Sigmoid colon (tissue), 7 donors: ENCODE results near the gene OR52I1. TPM values are rescaled to one million over a fixed set of nuclear protein-coding genes. Genes with fewer than 3 reads are reported as not detected.
A peak's percentile ranks its signal among the peaks of the same experiment; 100 is the strongest.

Source experiments
- DNase-seq: peaks from one replicate; pipeline ENCODE4 v3.0.0-alpha.2; 2019
- H3K27ac ChIP-seq, 4 donors: fragments of 200-600 bp; sonication (generic); one replicate each; pipeline ENCODE4 v1.5.1; 2016 to 2019; ENCODE audit warnings: mild to moderate bottlenecking in 1 of 4
- H3K27me3 ChIP-seq, 3 donors: fragments of 200-600 bp; sonication (generic); one replicate each; pipeline ENCODE4 v1.5.1; 2019; ENCODE audit warnings: mild to moderate bottlenecking in 1 of 3
- H3K36me3 ChIP-seq, 4 donors: fragments of 200-600 bp; sonication (generic); one replicate each; pipeline ENCODE4 v1.5.1; 2016 to 2019
- H3K4me1 ChIP-seq, 4 donors: fragments of 200-600 bp; sonication (generic); one replicate each; pipeline ENCODE4 v1.5.1; 2017 to 2019
- H3K4me3 ChIP-seq, 4 donors: fragments of 200-600 bp; sonication (generic); one replicate each; pipeline ENCODE4 v1.5.1; 2017 to 2019; ENCODE audit warnings: mild to moderate bottlenecking in 2 of 4, moderate library complexity in 1 of 4
- H3K9me3 ChIP-seq, 4 donors: fragments of 200-600 bp in 3 of 4; sonication (generic) in 3 of 4; one replicate each; pipeline versions ENCODE4 v1.5.1 to v1.6.1; 2013 to 2019
- CTCF ChIP-seq, 4 experiments: fragments of 450-650 bp in 3 of 4; fragments of 200-600 bp in 1 of 4; IDR thresholded peaks; one replicate each; pipeline ENCODE4 v1.5.1; 2016 to 2019; ENCODE audit warnings: antibody characterized with exemption in 4 of 4, mild to moderate bottlenecking in 3 of 4, moderate library complexity in 2 of 4
- EP300 ChIP-seq, 4 donors: sonication (generic); formaldehyde crosslinking; IDR thresholded peaks; one replicate each; pipeline ENCODE4 v1.6.1; 2017; ENCODE audit warnings: antibody characterized with exemption in 4 of 4
- POLR2A ChIP-seq, 2 donors: fragments of 450-650 bp; IDR thresholded peaks; one replicate each; pipeline ENCODE4 v1.6.1; 2016; ENCODE audit warnings: antibody characterized with exemption in 2 of 2, mild to moderate bottlenecking in 2 of 2, moderate library complexity in 2 of 2
- POLR2AphosphoS5 ChIP-seq, 4 donors: sonication (generic); formaldehyde crosslinking; IDR thresholded peaks; one replicate each; pipeline ENCODE4 v1.6.1; 2017; ENCODE audit warnings: antibody characterized with exemption in 4 of 4
- WGBS, 2 donors: extraction: QIAGEN DNeasy Blood & Tissue Kit; methylation state at CpG; one replicate each; pipeline ENCODE4 v1.1.7; 2013; 5-methylcytosine and 5-hydroxymethylcytosine counted together
- intact Hi-C: fragments of 100-400 bp; cut with DNase I; formaldehyde crosslinking; loops from one replicate; pipeline ENCODE4 v1.15.1; 2023
- polyA plus RNA-seq, 3 donors: library from polyadenylated mRNA; stranded (reverse); fragments of 200-250 nt; gene quantifications; one replicate each; pipeline ENCODE4 v1.2.3, GENCODE V29; 2013
- total RNA-seq, 4 donors: library from RNA; depleted of rRNA; stranded (reverse); fragments of >200 nt; gene quantifications; one replicate each; pipeline ENCODE4 v1.1.0, GENCODE V29; 2016
- donor health status: healthy with polysubstance abuse.
- donor health status: Bipolar disorder and iron deficiency.
- donor health status: healthy.

The OR52I1 gene
- total and polyA plus RNA-seq, 7 donors, result not detected

DNA sequence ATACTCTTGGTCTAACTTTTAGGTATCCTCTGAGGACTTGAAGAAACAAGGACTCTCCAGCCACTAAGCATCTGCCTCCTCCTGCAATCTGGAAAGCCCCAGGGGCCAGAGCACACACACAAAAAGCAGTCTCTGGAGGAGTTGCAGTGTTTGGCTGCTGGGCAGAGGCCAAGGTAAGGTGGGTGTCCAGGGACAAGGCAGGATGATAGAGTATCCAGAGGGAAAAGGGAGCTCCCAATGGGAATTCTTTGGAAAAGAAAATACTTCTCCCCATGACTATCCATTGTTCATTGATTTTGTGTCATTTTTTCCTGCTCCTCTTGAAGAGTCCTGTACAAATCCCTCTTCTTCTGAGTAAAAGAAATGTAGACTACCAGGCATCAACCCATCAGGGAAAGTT lies 12.4 kb upstream of the OR52I1 start, which contains the start of gene OR52I2:
TSS of gene OR52I2 (plus strand) at position 301 of the 400 bp plus-strand sequence.
- no peaks in the 10 kb centered on the region for H3K4me1 ChIP-seq
- TF ChIP-seq POLR2A (IDR thresholded peaks at IDR 0.05) (no peak), POLR2AphosphoS5 (IDR thresholded peaks at IDR 0.05) (no peak)
- intact Hi-C loops, result no loop called here
- no peaks in the 10 kb centered on the region for H3K27me3 ChIP-seq
- DNase-seq, result no peak
- no peaks in the 10 kb centered on the region for H3K9me3 ChIP-seq
- no peaks in the 10 kb centered on the region for H3K36me3 ChIP-seq
- no peak within 1 kb of the TSS for H3K4me3 ChIP-seq
- no peak within 1 kb of the TSS for H3K27ac ChIP-seq

DNA sequence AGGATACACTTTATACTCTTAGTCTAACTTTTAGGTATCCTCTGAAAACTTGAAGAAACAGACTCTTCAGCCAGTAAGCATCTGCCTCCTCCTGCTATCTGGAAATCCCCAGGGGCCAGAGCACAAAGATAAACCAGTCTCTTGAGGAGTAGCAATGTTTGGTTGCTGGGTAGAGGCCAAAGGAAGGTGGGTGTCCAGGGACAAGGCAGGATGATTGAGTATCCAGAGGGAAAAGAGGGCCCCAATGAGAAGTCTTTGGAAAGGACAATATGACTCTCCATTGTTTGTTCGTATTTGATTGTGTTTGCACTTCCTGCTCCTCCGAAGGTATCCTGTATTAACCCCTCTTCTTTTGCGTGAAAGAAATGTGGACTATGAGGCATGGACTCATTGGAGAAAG lies 4.8 kb upstream of the OR52I1 start:
- H3K27ac ChIP-seq, result no peak overlapping the region
- no peaks in the 10 kb centered on the region for H3K9me3 ChIP-seq
- H3K4me3 ChIP-seq, result no peak overlapping the region
- no peak for DNase-seq
- no peaks in the 10 kb centered on the region for H3K27me3 ChIP-seq
- no peaks in the 10 kb centered on the region for H3K36me3 ChIP-seq
- no peaks in the 10 kb centered on the region for H3K4me1 ChIP-seq
- WGBS, 2 donors, result 45 to 63% methylated on average over 3 of the region's 3 CpGs
- intact Hi-C loops, result no loop called here
- TF ChIP-seq POLR2A (IDR thresholded peaks at IDR 0.05) (no peak), EP300 (IDR thresholded peaks at IDR 0.05) (no peak), CTCF (IDR thresholded peaks at IDR 0.05) (no peak), POLR2AphosphoS5 (IDR thresholded peaks at IDR 0.05) (no peak)

DNA sequence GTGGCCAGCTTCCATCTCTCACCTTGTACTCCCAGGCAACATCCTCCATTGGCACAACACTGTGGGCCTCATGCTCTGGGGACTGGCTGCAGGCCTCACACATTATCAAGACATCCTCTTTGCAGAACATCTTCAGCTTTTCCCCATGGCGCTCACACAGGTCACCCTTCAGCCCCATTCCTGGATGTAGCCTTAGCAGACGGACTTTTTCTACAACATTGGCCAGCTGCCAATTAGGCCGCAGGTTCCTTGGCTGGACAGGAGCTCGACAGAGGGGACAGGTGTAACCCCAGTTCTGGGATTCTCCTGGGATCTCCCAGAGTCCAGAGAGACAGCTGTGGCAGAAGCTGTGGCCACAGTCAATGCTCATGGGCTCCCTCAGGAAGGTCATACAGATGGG lies 11.2 kb downstream of the OR52I1 start:
- Histone ChIP-seq H3K4me3 (no peak overlapping the region), H3K4me1 (peaks cover 0 to 24% (median 12%) of the 10 kb centered on the region in 4 donors), H3K27me3 (no peaks in the 10 kb centered on the region), H3K9me3 (no peaks in the 10 kb centered on the region), H3K27ac (no peak overlapping the region), H3K36me3 (peaks cover 0 to 54% (median 25%) of the 10 kb centered on the region in 4 donors)
- TF ChIP-seq POLR2AphosphoS5 (IDR thresholded peaks at IDR 0.05) (no peak), POLR2A (IDR thresholded peaks at IDR 0.05) (no peak)
- intact Hi-C loops, result no loop called here
- DNase-seq, result no peak
- 89 to 95% methylated on average over 4 of the region's 4 CpGs for WGBS, 2 donors

- 8 to 41% methylated on average over 1 of the region's 1 CpG for WGBS, 2 donors
- TF ChIP-seq POLR2A (IDR thresholded peaks at IDR 0.05) (no peak), POLR2AphosphoS5 (IDR thresholded peaks at IDR 0.05) (no peak), EP300 (IDR thresholded peaks at IDR 0.05) (no peak), CTCF (IDR thresholded peaks at IDR 0.05) (no peak)
- H3K36me3 ChIP-seq, result peaks cover 0 to 40% (median 13%) of the 10 kb centered on the region in 4 donors
- DNase-seq, result no peak
- no peak overlapping the region for H3K27ac ChIP-seq
- peaks cover 0 to 24% (median 12%) of the 10 kb centered on the region in 4 donors for H3K4me1 ChIP-seq
- no peaks in the 10 kb centered on the region for H3K27me3 ChIP-seq
- H3K9me3 ChIP-seq, result no peaks in the 10 kb centered on the region
- intact Hi-C loops, result no loop called here
- H3K4me3 ChIP-seq, result peak overlapping the region in 3 of 4 donors; percentile 60 to 69 (median 69)
Observed at GRCh38 chr11:4606231-4607015, 12.6 kb downstream of the OR52I1 start.

- intact Hi-C loops, result no loop called here
- TF ChIP-seq POLR2AphosphoS5 (IDR thresholded peaks at IDR 0.05), result no peak
- no peak for TF ChIP-seq CTCF (IDR thresholded peaks at IDR 0.05)
- TF ChIP-seq EP300 (IDR thresholded peaks at IDR 0.05), result no peak
- TF ChIP-seq POLR2A (IDR thresholded peaks at IDR 0.05), result no peak
- H3K9me3 ChIP-seq, result no peaks in the 10 kb centered on the region
- H3K36me3 ChIP-seq, result peaks cover 0 to 33% (median 11%) of the 10 kb centered on the region in 4 donors
- H3K27ac ChIP-seq, result peak overlapping the region; percentile 89 to 94 (median 92)
- WGBS, 2 donors, result 10 to 24% methylated on average over 6 of the region's 6 CpGs
- H3K4me1 ChIP-seq, result peaks cover 0 to 24% (median 12%) of the 10 kb centered on the region in 4 donors
- H3K27me3 ChIP-seq, result no peaks in the 10 kb centered on the region
- peak overlapping the region; percentile 60 to 69 (median 66) for H3K4me3 ChIP-seq
- DNase-seq, result no peak
Observed at GRCh38 chr11:4607096-4607495, 13.3 kb downstream of the OR52I1 start.
